Measurements from ENCODE around the gene TMEM26.

Gene TMEM26

DNA sequence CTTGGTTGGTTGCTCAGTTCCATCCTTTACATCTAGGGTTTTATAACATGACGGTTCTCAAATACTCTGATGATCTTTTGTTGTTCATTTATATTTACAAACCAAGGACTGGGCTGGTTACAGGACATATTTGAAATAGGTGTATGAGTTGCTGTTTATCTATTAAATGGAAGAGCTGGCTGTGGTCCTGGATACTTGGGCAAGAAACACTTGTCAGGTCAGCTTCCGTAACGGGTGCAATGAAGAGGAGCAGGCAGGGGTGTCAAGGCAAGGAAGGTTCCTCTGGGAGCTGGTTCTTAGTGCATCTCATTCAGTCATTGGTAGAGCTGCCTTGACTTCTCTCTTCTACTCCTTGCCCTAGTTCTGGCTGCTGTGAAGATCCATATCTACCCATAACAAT is 4.8 kb upstream of the TMEM26 start:
- Histone ChIP-seq H3K27ac (ENCODE audit: low read length) (no peak overlapping the region), H3K9me3 (ENCODE audit: control insufficient read depth in 2 of 2, low read length in 2 of 2) (peaks cover 0 to 2% of the 10 kb centered on the region in 2 donors), H3K9ac (ENCODE audit: low read length in 2 of 2) (no peak overlapping the region), H3K4me1 (ENCODE audit: control insufficient read depth, insufficient read depth, low read length) (no peaks in the 10 kb centered on the region), H3K27me3 (ENCODE audit: control insufficient read depth in 1 of 2, insufficient read depth in 2 of 2, low read length in 2 of 2) (peaks cover 6 to 8% of the 10 kb centered on the region in 2 donors), H3K4me3 (ENCODE audit: low read length in 2 of 2) (no peak overlapping the region), H3K36me3 (ENCODE audit: control insufficient read depth in 2 of 2, insufficient read depth in 2 of 2, low read length in 2 of 2) (no peaks in the 10 kb centered on the region)

DNA sequence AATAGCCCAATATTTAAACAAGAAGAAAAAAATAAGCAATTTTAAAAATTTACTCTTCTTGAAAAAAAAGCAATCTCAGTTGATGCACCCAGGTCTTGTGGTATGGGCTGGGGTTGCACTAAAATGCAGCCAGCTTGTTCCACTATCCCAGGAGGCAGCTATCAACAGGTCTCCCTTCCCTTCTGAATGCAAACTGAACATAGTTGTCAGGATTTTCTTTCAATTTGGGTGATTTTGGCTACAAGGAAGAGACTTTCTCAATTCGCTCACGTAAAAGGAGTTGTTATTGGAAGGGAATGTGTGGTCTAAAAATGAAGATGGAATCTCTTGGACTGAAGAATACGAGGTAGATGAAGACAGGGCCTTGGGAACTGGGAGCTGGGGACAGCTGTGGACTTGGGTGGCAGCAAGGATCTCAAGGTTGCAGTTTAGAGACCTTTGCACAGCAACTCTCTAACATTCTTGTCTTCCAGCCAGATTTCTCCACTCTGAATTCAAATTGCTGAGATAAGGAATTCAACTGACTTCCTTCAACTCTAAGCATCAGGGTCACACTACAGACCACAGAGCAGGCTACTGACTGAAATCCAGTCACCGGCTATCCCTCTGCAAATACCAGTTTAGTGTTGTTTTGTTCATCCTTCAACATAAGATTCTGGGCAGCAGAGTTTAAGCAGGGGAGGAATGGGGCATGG is 3.1 kb upstream of the TMEM26 start:
- Histone ChIP-seq H3K27ac (ENCODE audit: low read length) (no peak overlapping the region), H3K4me3 (ENCODE audit: low read length in 2 of 2) (no peak overlapping the region), H3K4me1 (ENCODE audit: control insufficient read depth, insufficient read depth, low read length) (no peaks in the 10 kb centered on the region), H3K36me3 (ENCODE audit: control insufficient read depth in 2 of 2, insufficient read depth in 2 of 2, low read length in 2 of 2) (no peaks in the 10 kb centered on the region), H3K9me3 (ENCODE audit: control insufficient read depth in 2 of 2, low read length in 2 of 2) (peaks cover 0 to 2% of the 10 kb centered on the region in 2 donors), H3K27me3 (ENCODE audit: control insufficient read depth in 1 of 2, insufficient read depth in 2 of 2, low read length in 2 of 2) (peaks cover 16 to 18% of the 10 kb centered on the region in 2 donors), H3K9ac (ENCODE audit: low read length in 2 of 2) (no peak overlapping the region)

DNA sequence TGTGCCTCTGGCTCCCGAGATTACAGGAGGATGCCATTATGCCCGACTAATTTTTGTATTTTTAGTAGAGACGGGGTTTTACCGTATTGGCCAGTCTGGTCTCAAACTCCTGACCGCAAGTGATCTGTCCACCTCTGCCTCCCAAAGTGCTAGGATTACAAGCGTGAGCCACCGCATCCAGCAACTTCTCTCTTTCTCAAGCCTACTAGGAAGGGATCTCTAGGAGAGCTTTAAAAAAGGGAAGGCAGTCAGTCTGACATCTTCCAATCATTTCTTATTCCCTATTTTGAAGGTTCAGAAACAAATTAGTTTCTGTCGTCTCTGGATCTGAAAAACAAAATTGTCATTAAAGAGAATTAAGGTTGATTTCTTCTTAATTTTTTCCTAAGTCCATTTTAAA is 2.5 kb upstream of the TMEM26 start:
- H3K4me3 ChIP-seq (ENCODE audit: low read length in 2 of 2) = no peak overlapping the region
- H3K27me3 ChIP-seq (ENCODE audit: control insufficient read depth in 1 of 2, insufficient read depth in 2 of 2, low read length in 2 of 2) = peaks cover 16 to 18% of the 10 kb centered on the region in 2 donors
- H3K9me3 ChIP-seq (ENCODE audit: control insufficient read depth in 2 of 2, low read length in 2 of 2) = peaks cover 0 to 2% of the 10 kb centered on the region in 2 donors
- no peak overlapping the region for H3K27ac ChIP-seq (ENCODE audit: low read length)
- no peak overlapping the region for H3K9ac ChIP-seq (ENCODE audit: low read length in 2 of 2)
- no peaks in the 10 kb centered on the region for H3K36me3 ChIP-seq (ENCODE audit: control insufficient read depth in 2 of 2, insufficient read depth in 2 of 2, low read length in 2 of 2)
- no peaks in the 10 kb centered on the region for H3K4me1 ChIP-seq (ENCODE audit: control insufficient read depth, insufficient read depth, low read length)

DNA sequence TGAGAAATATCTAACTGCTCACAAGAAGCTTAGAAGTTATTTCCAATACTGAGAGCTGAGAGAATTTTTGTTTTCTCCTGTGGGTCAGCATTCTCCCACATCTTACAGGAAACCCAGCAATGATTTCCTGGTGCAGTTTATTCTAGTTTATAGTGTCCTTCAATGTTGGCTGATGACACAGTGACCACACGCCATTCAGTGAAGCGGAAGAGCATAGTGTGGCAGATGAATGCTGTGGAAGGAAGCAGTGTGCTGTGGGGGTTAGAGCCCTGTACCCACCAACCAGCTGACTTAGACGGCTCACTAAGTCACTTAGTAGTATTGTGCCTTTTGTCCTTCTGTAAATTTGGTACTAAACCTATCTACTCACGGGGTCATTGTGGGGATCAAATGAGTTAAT is 1.4 kb upstream of the TMEM26 start:
- no peaks in the 10 kb centered on the region for H3K36me3 ChIP-seq (ENCODE audit: control insufficient read depth in 2 of 2, insufficient read depth in 2 of 2, low read length in 2 of 2)
- H3K9me3 ChIP-seq (ENCODE audit: control insufficient read depth in 2 of 2, low read length in 2 of 2) = peaks cover 0 to 2% of the 10 kb centered on the region in 2 donors
- no peak overlapping the region for H3K9ac ChIP-seq (ENCODE audit: low read length in 2 of 2)
- no peaks in the 10 kb centered on the region for H3K4me1 ChIP-seq (ENCODE audit: control insufficient read depth, insufficient read depth, low read length)
- no peak overlapping the region for H3K27ac ChIP-seq (ENCODE audit: low read length)
- peaks cover 16 to 18% of the 10 kb centered on the region in 2 donors for H3K27me3 ChIP-seq (ENCODE audit: control insufficient read depth in 1 of 2, insufficient read depth in 2 of 2, low read length in 2 of 2)
- H3K4me3 ChIP-seq (ENCODE audit: low read length in 2 of 2) = no peak overlapping the region

DNA sequence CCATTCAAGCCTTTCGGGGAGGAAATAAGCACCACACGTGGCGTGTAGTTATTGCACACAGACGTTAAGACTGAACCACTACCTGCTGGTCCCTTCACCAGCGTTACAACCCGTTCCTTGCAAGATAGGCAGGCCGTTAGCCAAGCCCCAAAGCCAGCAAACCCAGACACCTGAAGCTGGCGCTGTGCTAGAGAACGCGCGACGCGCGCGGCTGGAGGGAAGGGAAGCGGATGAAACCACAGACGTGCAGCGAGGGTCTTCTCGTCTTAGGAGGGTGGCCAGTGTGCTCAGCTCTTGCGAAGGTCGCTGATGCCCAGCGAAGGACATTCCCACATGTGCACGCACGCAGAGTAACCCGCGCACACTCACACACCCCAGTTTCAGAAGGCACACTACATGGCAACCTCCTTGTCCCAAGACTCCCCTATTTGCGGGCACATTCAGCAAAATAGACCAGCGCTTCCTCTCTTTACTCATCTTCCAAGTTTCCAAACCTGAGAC is 980 bp downstream of the TMEM26 start:
- H3K9me3 ChIP-seq (ENCODE audit: control insufficient read depth in 2 of 2, low read length in 2 of 2) = peaks cover 0 to 2% of the 10 kb centered on the region in 2 donors
- no peak overlapping the region for H3K27ac ChIP-seq (ENCODE audit: low read length)
- peaks cover 16 to 18% of the 10 kb centered on the region in 2 donors for H3K27me3 ChIP-seq (ENCODE audit: control insufficient read depth in 1 of 2, insufficient read depth in 2 of 2, low read length in 2 of 2)
- no peaks in the 10 kb centered on the region for H3K4me1 ChIP-seq (ENCODE audit: control insufficient read depth, insufficient read depth, low read length)
- no peak overlapping the region for H3K9ac ChIP-seq (ENCODE audit: low read length in 2 of 2)
- H3K36me3 ChIP-seq (ENCODE audit: control insufficient read depth in 2 of 2, insufficient read depth in 2 of 2, low read length in 2 of 2) = no peaks in the 10 kb centered on the region
- H3K4me3 ChIP-seq (ENCODE audit: low read length in 2 of 2) = peak overlapping the region; percentile 70 to 72

DNA sequence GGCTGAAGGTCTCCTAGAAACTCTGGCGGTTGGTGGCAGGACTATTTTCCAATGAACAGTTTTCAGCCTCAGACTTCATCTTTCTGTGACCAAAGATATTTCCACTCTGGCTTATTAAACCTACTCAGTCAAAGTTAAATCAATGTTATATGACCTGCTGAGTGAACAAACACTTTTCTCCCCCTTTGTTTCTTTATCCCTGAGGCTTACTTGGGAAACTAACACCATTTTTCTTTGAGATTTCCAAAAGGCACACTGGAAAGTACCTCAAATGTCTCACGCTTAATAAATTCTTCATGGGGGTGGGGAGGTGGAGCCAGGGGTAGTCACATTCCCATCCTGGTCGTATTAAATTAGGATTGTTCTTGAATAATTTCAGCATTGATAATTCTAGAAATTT is 1.8 kb downstream of the TMEM26 start:
- no peaks in the 10 kb centered on the region for H3K4me1 ChIP-seq (ENCODE audit: control insufficient read depth, insufficient read depth, low read length)
- peaks cover 0 to 2% of the 10 kb centered on the region in 2 donors for H3K9me3 ChIP-seq (ENCODE audit: control insufficient read depth in 2 of 2, low read length in 2 of 2)
- H3K4me3 ChIP-seq (ENCODE audit: low read length in 2 of 2) = no peak overlapping the region
- no peak overlapping the region for H3K27ac ChIP-seq (ENCODE audit: low read length)
- H3K27me3 ChIP-seq (ENCODE audit: control insufficient read depth in 1 of 2, insufficient read depth in 2 of 2, low read length in 2 of 2) = peaks cover 16 to 18% of the 10 kb centered on the region in 2 donors
- no peak overlapping the region for H3K9ac ChIP-seq (ENCODE audit: low read length in 2 of 2)
- H3K36me3 ChIP-seq (ENCODE audit: control insufficient read depth in 2 of 2, insufficient read depth in 2 of 2, low read length in 2 of 2) = no peaks in the 10 kb centered on the region

DNA sequence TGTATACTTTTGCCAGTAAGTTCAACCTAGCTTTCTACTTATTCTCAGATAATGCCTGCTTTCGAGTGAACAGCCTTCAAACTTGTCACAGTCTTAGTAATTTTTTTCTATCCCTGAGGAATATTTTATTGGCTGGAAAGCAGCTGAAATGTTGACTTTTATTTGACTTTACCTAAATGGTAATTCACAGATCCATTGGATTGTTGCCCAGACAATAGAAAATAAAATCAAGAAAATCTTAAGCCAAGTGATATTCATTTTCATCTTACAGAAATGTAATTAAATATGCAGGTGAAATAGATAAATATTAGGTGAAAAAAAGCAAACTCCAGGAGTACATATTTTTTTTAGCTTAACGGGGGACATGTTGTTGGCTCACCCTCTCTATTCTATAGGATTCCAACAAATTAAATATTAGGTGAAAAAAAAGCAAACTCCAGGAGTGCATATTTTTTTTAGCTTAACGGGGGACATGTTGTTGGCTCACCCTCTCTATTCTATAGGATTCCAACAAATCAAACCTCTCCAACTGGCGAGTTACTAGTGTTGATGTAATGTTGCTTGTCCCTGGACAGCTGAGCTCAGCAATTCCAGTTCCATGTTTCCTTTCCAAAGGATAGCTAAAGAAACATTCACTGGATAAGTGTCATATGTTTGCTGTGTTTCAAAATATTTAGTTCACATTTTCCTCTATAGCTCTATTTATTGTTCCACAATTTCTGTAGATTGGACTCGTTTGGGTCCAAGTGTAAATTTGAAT is 4.2 kb downstream of the TMEM26 start:
- no peak overlapping the region for H3K27ac ChIP-seq (ENCODE audit: low read length)
- no peaks in the 10 kb centered on the region for H3K4me1 ChIP-seq (ENCODE audit: control insufficient read depth, insufficient read depth, low read length)
- H3K9me3 ChIP-seq (ENCODE audit: control insufficient read depth in 2 of 2, low read length in 2 of 2) = no peaks in the 10 kb centered on the region
- H3K9ac ChIP-seq (ENCODE audit: low read length in 2 of 2) = no peak overlapping the region
- no peaks in the 10 kb centered on the region for H3K36me3 ChIP-seq (ENCODE audit: control insufficient read depth in 2 of 2, insufficient read depth in 2 of 2, low read length in 2 of 2)
- peaks cover 16 to 18% of the 10 kb centered on the region in 2 donors for H3K27me3 ChIP-seq (ENCODE audit: control insufficient read depth in 1 of 2, insufficient read depth in 2 of 2, low read length in 2 of 2)
- no peak overlapping the region for H3K4me3 ChIP-seq (ENCODE audit: low read length in 2 of 2)

DNA sequence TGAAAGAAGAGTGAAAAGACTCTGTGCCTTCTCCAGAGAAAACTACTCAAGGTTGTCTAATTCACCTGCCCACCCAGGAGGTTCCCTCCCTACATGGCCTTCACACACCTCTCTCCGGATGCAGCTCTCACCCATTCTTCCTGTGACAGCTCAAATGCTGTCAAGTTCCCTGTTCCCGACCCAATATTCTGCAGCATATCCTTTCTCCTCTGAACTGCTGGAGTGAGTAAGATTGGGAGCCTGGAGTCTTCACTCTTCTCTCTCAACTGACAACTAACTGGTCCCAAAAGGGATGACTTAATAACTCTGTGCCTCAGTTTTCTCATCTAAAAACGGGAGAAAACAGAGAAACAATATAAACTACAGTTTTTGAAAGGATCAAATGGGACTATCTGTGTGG is 5.1 kb downstream of the TMEM26 start:
- H3K9me3 ChIP-seq (ENCODE audit: control insufficient read depth in 2 of 2, low read length in 2 of 2) = no peaks in the 10 kb centered on the region
- no peak overlapping the region for H3K27ac ChIP-seq (ENCODE audit: low read length)
- H3K27me3 ChIP-seq (ENCODE audit: control insufficient read depth in 1 of 2, insufficient read depth in 2 of 2, low read length in 2 of 2) = peaks cover 11% of the 10 kb centered on the region in 2 donors
- no peak overlapping the region for H3K9ac ChIP-seq (ENCODE audit: low read length in 2 of 2)
- H3K36me3 ChIP-seq (ENCODE audit: control insufficient read depth in 2 of 2, insufficient read depth in 2 of 2, low read length in 2 of 2) = no peaks in the 10 kb centered on the region
- no peaks in the 10 kb centered on the region for H3K4me1 ChIP-seq (ENCODE audit: control insufficient read depth, insufficient read depth, low read length)
- H3K4me3 ChIP-seq (ENCODE audit: low read length in 2 of 2) = no peak overlapping the region

DNA sequence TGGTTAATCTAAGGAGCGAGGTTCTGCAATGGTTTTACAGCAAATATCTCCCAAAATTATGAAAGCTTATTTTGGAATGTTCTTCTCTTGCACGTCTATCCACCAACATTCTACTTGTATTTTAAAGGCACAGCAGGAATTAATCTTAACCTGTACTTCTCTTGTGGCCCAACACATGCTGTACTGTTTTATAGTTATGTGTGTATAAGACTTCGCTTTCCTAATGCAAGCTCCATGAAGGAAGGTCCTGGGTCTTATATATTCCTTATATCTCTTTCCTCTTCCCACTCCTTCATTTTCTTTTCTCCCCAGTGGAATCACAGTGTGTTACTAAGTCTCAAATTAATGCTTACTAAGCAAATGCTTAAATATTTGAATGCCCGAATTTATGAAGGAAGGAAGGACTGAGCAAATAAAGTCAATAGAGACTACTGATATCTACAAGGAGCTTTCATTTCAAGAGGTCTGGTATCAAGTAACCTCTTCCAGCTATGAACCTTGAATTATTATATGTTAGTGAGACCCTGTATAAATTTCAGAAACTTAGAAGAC is 14.0 kb downstream of the TMEM26 start:
- no peak overlapping the region for H3K4me3 ChIP-seq (ENCODE audit: low read length in 2 of 2)
- no peaks in the 10 kb centered on the region for H3K27me3 ChIP-seq (ENCODE audit: control insufficient read depth in 1 of 2, insufficient read depth in 2 of 2, low read length in 2 of 2)
- H3K4me1 ChIP-seq (ENCODE audit: control insufficient read depth, insufficient read depth, low read length) = no peaks in the 10 kb centered on the region
- H3K9me3 ChIP-seq (ENCODE audit: control insufficient read depth in 2 of 2, low read length in 2 of 2) = no peaks in the 10 kb centered on the region
- H3K27ac ChIP-seq (ENCODE audit: low read length) = no peak overlapping the region
- no peaks in the 10 kb centered on the region for H3K36me3 ChIP-seq (ENCODE audit: control insufficient read depth in 2 of 2, insufficient read depth in 2 of 2, low read length in 2 of 2)
- H3K9ac ChIP-seq (ENCODE audit: low read length in 2 of 2) = no peak overlapping the region

DNA sequence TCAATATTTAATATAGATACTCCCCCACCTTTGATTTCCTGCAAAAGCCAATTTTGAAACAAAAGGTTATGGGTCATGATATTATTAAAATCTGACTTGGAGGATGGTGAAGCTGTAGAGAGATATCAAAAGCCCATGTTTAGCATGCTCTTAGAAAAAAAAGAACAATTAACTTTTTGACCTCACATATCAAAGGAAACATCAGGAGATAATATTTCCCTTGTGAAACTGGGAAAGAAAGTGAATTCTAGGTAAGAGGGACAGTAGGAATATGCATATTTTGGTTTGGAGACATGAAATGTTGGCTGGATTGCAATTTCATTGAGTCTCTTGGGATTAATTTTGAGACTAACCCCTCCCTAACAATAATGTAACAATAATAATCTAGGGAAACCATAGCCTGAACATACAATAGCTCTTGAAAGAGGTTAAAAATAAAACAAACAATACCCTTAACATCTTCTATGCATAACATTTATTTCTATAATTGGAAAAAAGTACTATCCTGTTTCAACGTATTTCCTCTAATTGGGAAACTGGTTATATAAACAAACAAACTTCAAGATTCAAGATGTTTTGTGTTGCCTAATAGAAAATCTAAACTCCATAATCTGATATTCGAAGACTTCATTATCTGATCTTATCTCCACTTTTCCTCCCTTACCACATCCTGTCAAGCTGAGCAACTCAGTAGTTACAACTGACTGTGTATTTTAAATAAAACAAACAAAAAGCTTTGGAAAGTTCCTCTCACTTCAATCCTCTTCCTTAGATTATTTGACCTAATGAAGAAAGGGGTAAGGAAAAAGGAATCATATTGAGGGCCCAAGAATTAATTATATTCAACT is 14.8 kb downstream of the TMEM26 start:
- no peak overlapping the region for H3K27ac ChIP-seq (ENCODE audit: low read length)
- H3K4me3 ChIP-seq (ENCODE audit: low read length in 2 of 2) = no peak overlapping the region
- H3K36me3 ChIP-seq (ENCODE audit: control insufficient read depth in 2 of 2, insufficient read depth in 2 of 2, low read length in 2 of 2) = no peaks in the 10 kb centered on the region
- no peaks in the 10 kb centered on the region for H3K4me1 ChIP-seq (ENCODE audit: control insufficient read depth, insufficient read depth, low read length)
- H3K9me3 ChIP-seq (ENCODE audit: control insufficient read depth in 2 of 2, low read length in 2 of 2) = no peaks in the 10 kb centered on the region
- H3K27me3 ChIP-seq (ENCODE audit: control insufficient read depth in 1 of 2, insufficient read depth in 2 of 2, low read length in 2 of 2) = no peaks in the 10 kb centered on the region
- H3K9ac ChIP-seq (ENCODE audit: low read length in 2 of 2) = no peak overlapping the region
